MM.1S (cell line): ENCODE data around the gene C2CD3.

Source experiments
- EZH2 ChIP-seq: fragments of 300-600 bp; sonication (generic); optimal IDR thresholded peaks from 2 replicates; pipeline ENCODE3; 2017; ENCODE audit warnings: low read depth, mild to moderate bottlenecking, antibody characterized with exemption, low read length, mixed read lengths
- TF ChIP-seq, protein P1 (sequence below): fragments of 300-600 bp; sonication (generic); IDR thresholded peaks from 2 replicates; pipeline ENCODE4 v1.5.1; 2016; ENCODE audit warnings: antibody characterized with exemption, low read length, mixed read lengths

DNA sequence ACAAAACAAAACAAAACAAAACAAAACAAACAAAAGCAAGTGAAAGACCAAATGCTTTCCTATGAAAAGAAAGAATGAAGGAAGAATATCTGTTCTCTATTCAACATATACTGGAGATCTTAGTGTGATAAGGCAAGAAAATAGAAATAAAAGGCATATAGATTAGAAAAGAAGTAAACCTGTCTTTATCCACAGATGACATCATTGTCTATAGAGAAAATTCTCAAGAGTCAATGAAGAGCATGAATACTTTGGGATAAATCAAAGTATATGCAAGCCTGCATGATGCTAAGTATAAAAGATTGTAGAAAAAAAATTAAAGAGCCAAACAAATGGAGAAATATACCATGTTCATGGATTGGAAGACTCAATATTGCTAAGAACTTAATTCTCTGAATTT is 17.6 kb downstream of the C2CD3 start:
- TF ChIP-seq, protein P1, sequence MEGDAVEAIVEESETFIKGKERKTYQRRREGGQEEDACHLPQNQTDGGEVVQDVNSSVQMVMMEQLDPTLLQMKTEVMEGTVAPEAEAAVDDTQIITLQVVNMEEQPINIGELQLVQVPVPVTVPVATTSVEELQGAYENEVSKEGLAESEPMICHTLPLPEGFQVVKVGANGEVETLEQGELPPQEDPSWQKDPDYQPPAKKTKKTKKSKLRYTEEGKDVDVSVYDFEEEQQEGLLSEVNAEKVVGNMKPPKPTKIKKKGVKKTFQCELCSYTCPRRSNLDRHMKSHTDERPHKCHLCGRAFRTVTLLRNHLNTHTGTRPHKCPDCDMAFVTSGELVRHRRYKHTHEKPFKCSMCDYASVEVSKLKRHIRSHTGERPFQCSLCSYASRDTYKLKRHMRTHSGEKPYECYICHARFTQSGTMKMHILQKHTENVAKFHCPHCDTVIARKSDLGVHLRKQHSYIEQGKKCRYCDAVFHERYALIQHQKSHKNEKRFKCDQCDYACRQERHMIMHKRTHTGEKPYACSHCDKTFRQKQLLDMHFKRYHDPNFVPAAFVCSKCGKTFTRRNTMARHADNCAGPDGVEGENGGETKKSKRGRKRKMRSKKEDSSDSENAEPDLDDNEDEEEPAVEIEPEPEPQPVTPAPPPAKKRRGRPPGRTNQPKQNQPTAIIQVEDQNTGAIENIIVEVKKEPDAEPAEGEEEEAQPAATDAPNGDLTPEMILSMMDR, result no peak
- TF ChIP-seq EZH2, result no peak
